ENCODE measurements around the gene PSMC2. TPM values are rescaled to one million over a fixed set of nuclear protein-coding genes. Genes with fewer than 3 reads are reported as not detected.
"Not testable (repeated sequence)": the region's sequence is repeated elsewhere in the genome, so short reads cannot be mapped to it uniquely, and the experiment has no call there.

The PSMC2 gene
- total RNA-seq, 1 experiment from 2014 or later = 372 TPM

DNA sequence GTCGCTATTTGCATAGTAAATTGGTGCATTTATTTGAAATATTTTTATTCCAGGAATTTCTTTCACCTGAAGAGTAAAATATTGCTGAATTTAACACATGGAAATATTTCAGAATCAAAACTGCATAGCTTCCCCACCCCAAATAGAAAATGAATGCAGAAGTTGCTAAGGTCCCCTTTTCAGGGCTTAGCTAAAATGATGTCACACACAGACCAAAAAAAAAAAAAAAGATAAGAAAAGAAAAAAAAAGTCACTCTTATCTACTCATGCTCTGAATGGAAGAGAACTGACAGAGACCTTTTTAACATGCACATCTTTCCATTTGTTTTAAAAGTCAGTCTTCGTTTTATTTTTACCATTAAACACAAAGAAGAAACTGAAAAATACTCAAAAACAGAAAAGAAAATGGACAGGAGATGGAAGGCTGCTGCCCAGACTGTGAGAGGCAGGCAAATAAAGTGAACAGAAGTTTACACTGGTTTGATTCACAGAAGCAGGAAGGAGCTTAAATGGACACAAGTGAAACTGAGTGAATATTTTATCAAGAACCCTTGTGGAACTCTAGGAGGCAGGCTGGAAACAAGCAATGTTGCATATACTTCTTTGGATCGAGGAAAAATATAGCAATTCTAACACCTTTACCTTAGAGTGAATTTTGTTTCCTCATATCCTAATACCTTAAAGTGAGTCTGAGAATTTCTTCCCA, 32.0 kb downstream of the PSMC2 start:
- no peak for DNase-seq (ENCODE audit: low read depth)

DNA sequence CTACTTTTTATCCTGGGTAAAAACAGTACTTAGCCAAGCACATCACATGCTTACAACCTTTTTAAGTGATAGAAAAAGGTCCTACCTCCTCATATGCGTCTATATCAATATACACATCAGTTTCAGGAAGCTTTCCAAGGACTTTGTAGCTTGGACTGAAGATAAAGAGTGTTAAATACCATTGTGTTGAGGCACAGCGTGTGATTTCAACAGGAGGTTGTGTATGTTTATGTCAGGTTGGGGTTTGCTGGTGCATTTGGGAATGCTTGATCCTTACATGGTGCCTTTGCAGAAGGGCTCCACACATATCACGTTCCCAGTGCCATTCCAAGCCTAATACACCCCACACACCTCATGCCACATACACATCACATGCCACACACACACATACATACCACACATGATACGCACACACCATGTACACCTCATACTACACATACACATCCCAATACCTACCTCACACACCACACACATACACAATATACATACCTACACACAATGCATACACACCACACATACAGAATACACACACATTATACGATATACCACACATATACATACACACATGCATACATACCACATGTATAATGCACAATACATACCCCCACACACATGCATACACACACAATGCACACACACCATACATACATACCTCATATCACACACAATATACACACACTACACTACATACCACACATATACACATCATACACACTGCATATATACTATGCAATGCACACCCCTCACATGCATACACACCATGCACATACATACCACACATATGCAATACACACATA, 33.1 kb downstream of the PSMC2 start:
- DNase-seq (ENCODE audit: low read depth) = no peak

DNA sequence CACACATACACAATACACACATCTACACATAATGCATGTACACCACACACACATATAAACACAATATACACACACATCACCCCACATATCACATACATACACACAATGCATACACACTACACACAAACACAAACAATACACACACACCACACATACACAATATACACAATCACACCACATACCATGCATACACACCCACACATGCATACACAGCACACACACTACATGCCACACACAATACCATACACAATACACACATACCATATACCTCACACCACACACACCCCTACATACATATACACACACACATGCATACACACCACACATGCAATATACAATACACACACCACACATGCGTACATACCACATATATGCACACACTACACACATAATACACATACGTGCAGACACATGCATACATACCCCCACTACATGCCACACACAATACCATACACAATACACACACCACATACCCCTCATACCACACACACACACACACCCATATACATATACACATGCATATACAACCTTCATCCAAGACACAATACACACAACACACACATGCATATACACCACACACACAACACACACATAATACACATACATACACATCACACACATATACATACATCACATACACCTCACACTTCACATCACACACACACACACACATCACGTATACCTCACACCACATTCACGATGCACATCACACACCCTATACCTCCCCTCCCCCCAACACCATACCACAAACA, 34.0 kb downstream of the PSMC2 start:
- no peak for DNase-seq (ENCODE audit: low read depth)

DNA sequence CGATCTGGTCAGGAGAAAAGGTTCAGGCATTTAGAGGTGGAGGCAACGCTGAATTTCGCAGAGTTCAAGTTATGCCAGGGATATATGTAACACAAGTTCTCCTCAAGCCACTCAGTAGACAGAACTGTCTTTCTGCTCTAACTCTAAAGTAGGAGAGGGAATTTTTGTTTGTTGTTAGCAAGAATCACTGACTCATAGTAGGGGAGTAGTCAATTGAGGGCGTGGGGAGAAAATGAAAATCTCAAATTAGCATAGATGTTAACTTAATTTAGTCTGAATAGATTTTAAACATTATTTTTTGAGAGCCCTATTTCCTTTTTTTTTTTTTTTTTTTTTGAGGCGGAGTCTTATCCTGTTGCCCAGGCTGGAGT, 34.6 kb downstream of the PSMC2 start:
- no peak for DNase-seq (ENCODE audit: low read depth)

DNA sequence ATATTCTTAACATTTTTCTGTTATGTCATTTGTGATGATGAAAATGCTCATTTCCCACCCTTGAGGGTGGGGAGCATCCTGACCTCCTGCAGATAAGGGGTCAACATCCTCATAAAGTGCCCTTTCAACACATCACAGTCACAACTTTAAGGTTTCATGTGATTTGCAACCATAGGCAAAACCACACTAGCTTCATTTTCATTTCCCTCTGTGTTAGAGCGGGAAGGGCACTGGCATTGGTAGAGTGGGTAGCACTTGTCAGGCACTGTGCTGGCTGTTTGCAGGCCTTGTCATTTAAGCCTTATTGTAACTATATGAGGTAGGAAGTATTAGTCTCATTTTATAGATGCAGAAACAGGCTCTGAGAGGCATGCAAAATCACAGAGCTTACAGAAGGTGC, 39.8 kb downstream of the PSMC2 start:
- DNase-seq (ENCODE audit: low read depth) = no peak

DNA sequence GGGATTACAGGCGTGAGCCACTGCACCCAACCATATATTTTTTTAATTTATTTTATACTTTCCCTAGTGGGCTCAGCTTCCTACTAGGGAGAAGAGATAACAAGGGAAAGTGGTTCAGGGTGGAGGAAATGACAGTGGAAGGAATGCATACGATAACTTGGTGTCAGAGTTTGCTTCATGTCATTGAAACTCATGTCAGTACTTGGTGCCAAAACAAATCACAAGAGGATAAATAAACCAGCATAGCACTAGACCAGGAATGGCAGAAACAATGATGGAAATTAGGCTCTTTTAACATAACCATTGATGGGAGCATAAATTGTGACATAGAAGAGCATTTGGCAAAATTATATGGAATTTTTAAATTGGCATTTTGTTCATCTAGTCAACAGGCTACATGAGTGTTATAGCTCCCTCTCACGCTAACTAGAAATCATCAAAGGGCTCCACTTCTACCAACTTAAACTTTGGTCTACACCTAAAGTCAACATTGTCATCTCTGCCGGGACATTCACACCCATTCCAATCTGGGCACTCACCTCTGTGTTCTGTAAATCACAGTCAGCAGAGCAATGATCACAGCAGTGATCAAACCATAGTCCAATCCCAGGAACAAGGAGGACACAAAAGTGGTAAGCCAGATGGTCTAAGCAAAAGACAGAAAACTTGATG, 41.2 kb downstream of the PSMC2 start:
- DNase-seq (ENCODE audit: low read depth) = no peak

DNA sequence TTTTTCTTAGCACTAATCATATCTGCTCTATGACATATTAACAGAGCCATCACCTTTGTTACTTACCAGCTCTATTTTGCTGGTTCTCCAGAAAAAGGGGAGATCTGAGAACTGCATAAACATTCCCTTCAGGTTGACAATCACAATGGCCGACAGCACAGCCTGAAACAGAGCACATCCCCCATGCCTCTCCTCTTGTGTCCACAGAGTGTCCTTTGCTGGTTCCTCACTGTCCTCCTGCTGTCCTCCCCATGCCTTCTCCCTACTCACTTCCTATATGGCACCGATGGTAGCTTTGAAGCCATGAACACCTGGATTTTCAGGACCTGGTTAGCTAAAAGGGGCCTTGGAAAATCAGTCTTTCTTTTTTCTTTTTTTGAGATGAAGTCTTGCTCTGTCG, 41.8 kb downstream of the PSMC2 start:
- DNase-seq (ENCODE audit: low read depth) = no peak

DNA sequence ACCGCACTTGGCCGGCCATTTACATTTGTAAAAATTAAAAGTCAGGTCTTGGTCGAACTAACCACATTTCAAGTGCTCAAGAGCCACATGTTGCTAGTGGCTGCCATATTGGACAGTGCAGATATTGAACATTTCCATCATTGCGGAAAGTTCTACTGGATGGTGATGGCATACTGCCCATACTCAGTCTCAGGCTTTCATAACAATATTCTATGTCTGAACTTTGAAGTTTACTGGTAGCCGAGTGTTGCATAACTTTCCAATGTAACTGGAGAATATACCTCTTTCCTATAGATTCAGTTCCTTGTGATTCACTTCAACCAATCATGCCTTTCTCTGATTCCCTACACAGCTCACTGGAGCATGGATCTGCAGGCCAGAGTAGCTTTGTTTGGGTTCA, 43.7 kb downstream of the PSMC2 start:
- DNase-seq (ENCODE audit: low read depth) = no peak

DNA sequence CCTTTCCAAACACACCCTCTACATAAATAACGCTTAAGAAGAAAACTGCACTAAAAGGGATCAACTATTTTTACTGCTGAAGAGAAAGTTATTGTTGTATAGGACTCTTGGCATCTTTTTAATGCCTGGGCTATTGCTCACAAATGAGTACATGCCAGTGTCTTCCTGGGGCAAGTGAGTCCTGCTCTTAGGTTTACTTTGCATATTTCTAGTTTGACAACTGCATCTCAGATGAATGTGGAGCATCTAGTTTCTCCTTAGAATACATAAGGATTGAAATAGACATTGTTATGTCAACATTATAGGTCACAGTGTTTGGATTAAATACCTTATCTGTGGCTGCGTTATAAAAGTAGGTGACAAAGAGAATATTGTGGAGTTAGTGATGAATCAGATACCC, 44.5 kb downstream of the PSMC2 start:
- DNase-seq (ENCODE audit: low read depth) = no peak

DNA sequence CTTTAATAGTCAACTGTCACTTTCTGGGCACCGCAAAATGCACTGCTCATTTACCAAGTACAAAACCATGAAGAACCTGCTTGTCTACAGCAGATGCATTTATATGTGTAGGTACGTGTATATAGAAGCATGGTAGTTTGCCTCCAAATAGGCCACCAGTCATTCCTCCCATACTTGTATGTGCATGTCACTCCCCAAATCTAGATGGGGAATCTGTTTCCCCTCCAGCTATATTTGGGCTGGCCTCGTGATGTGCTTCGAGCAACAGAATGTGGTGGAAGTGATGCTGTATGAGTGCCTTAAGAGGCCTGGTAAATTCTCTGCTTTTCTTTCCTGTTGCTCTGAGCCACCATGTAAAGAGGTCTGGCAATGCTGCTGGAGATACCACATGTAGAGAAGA, 47.1 kb downstream of the PSMC2 start:
- no peak for DNase-seq (ENCODE audit: low read depth)

DNA sequence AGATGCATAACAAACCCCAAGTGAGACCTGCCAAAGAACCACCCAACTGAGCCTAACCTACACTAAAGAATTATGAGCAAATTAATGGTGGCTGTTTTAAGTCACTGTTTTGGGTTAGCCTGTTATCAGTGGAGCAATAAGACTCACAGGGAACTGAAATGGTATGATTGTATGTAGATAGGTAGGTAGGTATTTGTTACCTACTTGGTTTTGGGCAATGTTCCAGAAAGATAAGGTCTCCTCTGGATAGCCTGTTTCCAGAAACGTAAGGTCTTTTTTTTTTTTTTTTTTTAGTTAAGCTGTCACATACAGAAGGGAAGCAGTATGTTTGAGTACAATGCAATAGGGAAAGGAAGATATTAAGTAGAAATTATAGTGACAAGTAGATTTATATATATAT, 47.6 kb downstream of the PSMC2 start:
- no peak for DNase-seq (ENCODE audit: low read depth)

DNA sequence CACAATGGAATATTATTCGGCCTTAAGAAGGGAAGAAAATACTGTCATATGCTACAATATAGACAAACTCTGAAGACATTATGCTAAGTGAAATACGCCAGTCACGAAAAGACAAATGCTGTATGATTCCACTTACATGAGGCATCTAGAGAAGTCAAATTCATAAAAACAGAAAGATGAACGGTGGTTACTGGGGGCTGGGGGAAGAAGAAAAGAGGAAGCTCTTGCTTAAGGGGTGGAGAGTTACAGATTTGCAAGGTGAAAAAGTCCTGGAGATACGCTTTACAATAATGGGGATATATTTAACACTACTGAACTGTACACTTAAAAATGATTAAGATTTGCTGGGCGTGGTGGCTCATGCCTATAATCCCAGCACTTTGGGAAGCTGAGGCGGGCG, 49.0 kb downstream of the PSMC2 start:
- DNase-seq (ENCODE audit: low read depth) = no peak

DNA sequence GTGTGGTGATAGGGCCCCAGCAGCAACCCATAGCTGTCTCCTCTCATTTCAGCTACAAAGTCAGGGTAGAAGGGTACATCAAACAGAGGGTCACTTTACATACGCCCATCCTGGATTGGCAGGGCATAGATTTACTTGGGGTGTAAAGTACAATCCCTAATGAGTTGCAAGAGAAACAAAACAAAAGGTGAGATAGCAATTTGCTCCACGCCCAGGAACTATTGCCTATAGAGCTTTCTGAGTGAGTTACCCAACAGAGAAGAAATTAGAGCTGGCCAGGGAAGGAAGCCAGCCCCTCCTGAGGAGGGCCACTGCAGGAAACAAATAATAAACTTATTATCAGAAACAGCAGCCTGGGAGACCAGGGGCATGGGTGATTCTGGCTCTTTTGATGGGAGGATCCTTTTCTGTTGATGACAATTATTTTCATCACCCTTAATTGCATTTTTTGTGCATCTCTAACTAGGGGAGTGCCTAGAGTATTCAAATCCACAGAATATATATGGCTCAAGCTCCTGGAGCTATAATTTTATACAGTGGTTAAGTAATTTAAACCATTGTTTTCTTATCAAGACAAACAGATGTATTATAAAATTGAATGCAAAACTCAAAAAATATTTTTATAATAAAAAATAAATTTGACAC, 51.2 kb downstream of the PSMC2 start:
- no peak for DNase-seq (ENCODE audit: low read depth)

DNA sequence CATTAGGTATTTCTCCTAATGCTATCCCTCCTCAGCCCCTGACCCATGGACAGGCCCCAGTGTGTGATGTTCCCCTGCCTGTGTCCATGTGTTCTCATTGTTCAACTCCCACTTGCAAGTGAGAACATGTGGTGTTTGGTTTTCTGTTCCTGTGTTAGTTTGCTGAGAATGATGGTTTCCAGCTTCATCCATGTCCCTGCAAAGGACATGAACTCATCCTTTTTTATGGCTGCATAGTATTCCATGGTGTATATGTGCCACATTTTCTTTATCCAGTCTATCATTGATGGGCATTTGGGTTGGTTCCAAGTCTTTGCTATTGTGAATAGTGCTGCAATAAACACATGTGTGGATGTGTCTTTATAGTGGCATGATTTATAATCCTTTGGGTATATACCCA, 52.2 kb downstream of the PSMC2 start:
- not testable (repeated sequence) for DNase-seq (ENCODE audit: low read depth)

DNA sequence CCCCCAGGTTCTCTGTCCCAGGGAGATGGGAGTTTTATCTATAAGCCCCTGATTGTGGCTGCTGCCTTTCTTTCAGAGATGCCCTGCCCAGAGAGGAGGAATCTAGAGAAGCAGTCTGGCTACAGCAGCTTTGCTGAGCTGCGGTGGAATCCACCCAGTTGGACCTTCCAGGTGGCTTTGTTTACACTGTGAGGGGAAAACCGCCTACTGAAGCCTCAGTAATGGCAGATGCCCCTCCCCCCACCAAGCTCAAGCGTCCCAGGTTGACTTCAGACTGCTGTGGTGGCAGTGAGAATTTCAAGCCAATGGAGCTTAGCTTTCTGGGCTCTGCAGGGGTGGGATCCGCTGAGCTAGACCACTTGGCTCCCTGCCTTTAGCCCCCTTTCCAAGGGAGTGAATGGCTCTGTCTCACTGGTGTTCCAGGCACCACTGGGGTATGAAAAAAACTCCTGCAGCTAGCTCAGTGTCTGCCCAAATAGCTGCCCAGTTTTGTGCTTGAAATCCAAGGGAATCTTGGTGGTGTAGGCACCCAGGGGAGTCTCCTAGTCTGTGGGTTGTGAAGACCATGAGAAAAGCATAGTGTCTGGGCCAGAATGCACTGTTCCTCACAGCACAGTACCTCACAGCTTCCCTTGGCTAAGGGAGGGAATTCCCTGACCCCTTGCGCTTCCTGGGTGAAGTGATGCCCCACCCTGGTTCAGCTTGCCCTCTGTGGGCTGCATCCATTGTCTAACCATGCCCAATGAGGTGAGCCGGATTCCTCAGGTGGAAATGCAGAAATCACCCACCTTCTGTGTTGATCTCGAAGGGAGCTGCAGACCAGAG, 58.6 kb downstream of the PSMC2 start:
- DNase-seq (ENCODE audit: low read depth) = not testable (repeated sequence)

DNA sequence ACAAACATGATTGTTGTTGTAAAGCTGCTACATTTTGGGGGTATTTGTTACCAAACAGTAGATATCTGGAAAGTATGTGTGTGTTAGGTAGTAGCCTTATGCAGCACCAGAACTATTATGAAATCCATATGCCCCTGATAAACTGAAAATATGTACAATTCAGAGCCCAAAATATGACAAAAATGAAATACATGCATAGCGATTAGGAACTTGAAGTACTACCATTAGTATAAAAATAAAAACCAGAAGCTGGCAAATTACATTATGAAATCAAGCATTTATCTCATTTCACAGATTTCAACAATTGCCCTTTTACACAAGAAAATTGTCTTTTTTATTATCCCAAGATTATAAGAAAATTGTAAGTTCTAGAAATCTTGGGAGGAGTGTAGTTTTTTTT, 64.7 kb downstream of the PSMC2 start:
- DNase-seq (ENCODE audit: low read depth) = no peak

DNA sequence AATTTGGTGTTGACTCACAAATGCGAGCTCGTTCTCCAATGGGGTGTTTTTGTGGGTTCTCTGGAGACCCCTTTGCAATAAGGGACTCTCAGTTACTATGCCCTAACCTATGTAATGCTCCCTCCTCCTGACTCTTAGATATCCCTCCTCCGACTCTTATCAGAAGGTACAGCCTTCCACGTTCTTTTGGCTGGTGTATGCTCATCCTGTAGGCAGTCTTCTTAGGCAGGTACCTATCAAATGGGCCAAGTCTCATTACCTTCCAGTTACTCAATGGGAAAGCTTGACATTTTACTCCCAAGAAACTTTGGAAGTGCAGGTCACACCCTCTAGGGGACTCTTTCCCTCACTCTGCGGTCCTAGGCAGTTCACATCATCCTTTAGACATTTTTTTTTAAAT, 66.0 kb downstream of the PSMC2 start:
- DNase-seq (ENCODE audit: low read depth) = no peak

DNA sequence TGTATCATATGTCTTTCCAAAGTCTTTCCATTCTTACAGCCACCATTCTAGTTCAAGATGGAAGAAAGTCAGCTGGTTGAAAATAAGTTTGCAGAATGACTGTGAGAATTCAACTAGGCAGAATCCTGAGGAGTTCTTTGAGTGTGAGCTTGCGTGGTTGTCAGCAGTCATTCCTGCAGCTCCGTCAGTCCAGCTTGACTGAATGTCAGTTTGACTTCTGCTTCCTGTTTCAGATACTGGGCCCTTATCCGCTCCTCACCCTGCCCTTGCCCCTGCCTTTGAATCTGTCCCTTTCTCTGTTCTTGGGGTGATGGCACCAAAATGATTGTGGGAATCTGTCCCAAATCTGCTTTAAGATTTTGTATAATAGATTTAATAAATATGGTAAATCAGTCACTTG, 70.8 kb downstream of the PSMC2 start:
- DNase-seq (ENCODE audit: low read depth) = no peak
